ENCODE measurements around the gene PAFAH1B2.

Gene PAFAH1B2

DNA sequence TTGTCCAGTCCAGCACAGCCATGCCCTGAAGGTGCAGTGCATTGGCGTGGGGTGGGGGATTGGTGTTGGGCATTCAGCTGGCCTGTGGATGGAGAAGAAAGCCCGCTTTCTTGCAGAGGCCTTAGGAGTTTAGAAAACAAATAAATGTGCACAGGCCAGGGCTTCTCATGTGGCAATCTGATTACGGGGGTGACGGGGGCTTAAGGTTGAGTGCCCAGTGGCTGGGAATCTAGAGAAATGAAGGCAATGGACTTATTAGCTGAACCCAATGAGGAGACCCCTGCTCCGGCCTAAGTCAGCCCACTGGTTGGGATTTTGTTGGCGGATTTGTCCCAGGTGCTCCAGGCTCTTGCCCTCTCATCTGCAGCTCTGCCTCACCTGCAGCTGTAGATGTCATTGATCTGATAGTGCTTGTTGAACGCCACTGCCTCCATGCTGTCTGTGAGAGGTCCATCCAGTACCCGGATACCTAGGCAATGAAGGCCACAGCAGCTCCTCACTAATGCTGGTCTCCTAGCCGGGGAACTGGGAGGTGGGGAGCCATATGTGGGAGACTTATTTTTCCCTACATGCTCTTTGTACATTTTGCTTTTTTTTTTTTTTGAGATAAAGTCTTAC, 81.6 kb downstream of the PAFAH1B2 start:
- DNase-seq: no peak

All from NCI-H526 (cell line).